Measurements from ENCODE around the gene MED12L.
A peak's percentile ranks its signal among the peaks of the same experiment; 100 is the strongest.
"Not testable (repeated sequence)": the region's sequence is repeated elsewhere in the genome, so short reads cannot be mapped to it uniquely, and the experiment has no call there.

MED12L gene

GRCh38 chr3:151227807-151228665, 142.6 kb downstream of the MED12L start:
- peak; percentile 87 for DNase-seq (ENCODE audit: low read depth, low spot score)
- in situ Hi-C loops (cut with HindIII; ENCODE audit: low sequenced_read_pairs) = no loop called here
- no peak overlapping the region for H3K4me3 ChIP-seq (ENCODE audit: low read depth, low read length)
- TF ChIP-seq CTCF (IDR thresholded peaks at IDR 0.05; ENCODE audit: low read depth, low read length) = peak; percentile 89

DNA sequence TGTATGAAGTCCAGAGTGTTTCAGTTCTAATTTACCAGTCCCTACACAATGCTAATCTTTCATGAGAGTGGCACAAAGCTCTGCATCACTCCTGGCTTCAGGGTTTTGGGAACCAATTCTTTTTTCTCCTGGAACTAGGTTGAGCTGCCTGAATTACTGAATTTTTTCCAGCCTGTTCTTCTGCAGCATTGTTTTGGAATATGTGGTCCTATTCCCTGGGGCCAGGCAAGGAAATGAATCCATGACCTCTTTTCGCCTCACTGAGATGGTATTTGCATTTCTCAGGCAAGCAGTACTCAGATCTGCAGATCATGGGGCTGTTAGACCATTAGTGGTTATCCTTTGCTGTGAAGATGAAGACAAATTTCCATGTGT, 143.2 kb downstream of the MED12L start:
- DNase-seq (ENCODE audit: low read depth, low spot score) = peak; percentile 75
- H3K4me3 ChIP-seq (ENCODE audit: low read depth, low read length) = no peak overlapping the region
- TF ChIP-seq CTCF (IDR thresholded peaks at IDR 0.05; ENCODE audit: low read depth, low read length) = no peak
- in situ Hi-C loops (cut with HindIII; ENCODE audit: low sequenced_read_pairs) = no loop called here

DNA sequence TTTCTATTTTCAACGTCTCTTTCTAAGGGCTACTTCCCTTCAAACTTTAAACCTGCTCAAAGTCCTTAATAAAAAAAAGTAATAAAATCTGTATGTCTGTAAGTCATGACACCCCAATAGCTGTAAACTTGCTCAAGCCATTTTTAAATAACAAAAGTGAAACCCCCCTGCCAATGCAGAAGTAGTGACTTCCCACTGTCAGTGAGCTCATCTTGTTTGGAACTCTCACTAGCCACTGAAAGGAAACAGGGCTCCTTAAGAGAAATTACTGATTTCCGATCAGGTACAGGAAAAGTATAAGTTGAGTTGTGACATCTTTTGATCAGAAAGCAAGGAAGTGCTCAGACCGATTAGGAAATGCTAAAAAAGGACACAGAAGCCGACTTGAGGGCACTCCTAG, 145.2 kb downstream of the MED12L start:
- no peak for DNase-seq (ENCODE audit: low read depth, low spot score)
- H3K4me3 ChIP-seq (ENCODE audit: low read depth, low read length) = no peak overlapping the region
- in situ Hi-C loops (cut with HindIII; ENCODE audit: low sequenced_read_pairs) = no loop called here
- TF ChIP-seq CTCF (IDR thresholded peaks at IDR 0.05; ENCODE audit: low read depth, low read length) = no peak

DNA sequence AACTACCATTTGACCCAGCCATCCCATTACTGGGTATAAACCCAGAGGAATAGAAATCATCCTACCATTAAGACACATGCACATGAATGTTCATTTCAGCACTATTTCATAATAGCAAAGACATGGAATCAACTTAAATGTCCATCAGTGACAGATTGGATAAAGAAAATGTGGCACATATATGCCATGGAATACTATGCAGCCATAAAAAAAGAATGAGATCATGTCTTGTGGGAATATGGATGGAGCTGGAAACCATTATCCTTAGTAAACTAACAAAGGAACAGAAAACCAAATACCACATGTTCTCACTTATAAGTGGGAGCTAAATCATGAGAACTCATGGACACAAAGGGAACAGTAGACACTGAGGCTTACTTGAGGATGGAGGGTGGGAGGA, 146.9 kb downstream of the MED12L start:
- in situ Hi-C loops (cut with HindIII; ENCODE audit: low sequenced_read_pairs); H3K4me3 ChIP-seq (ENCODE audit: low read depth, low read length); DNase-seq (ENCODE audit: low read depth, low spot score): not testable (repeated sequence)

GRCh38 chr3:151232991-151233390, 147.5 kb downstream of the MED12L start:
- in situ Hi-C loops (cut with HindIII; ENCODE audit: low sequenced_read_pairs) = no loop called here
- DNase-seq (ENCODE audit: low read depth, low spot score) = no peak
- TF ChIP-seq CTCF (IDR thresholded peaks at IDR 0.05; ENCODE audit: low read depth, low read length) = no peak
- H3K4me3 ChIP-seq (ENCODE audit: low read depth, low read length) = no peak overlapping the region

DNA sequence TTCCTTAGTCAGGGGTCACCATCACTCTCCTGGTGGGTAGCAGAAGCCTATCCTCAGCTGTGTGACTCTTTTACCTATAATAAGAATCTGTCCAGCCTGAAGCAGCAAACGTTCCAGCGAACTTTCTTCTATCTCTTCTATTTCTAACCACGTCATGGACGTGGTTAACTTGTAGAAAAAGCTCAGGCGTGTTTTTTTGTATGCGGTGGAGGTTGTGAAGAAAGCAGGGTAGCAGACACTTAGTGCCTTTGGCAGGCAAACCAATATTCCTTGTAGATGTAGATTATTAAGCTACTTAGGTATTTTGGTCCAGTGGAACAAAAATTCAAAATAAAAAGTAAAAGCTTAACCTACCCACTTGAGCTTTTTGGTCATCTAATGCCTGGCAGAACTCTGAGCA, 149.4 kb downstream of the MED12L start:
- no peak for DNase-seq (ENCODE audit: low read depth, low spot score)
- in situ Hi-C loops (cut with HindIII; ENCODE audit: low sequenced_read_pairs) = no loop called here
- no peak for TF ChIP-seq CTCF (IDR thresholded peaks at IDR 0.05; ENCODE audit: low read depth, low read length)
- no peak overlapping the region for H3K4me3 ChIP-seq (ENCODE audit: low read depth, low read length)

DNA sequence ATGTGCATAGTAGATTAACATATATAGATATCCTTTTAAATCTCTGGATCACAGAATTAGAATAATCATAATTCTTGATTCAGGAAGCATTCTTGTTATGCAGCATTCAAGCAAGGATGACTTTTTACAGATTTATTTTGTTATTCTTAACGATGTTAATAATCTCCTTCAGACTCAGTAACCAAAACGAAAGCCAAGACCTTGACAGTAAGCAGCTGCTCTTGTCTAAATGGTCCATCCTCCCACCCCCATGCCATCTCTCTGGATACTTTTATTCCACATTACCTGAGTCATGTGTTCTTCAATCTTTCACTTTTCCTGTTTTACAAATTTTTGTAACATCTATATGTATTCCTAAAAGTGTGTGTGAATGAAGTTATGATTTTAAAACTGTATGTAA, 150.9 kb downstream of the MED12L start:
- no peak for DNase-seq (ENCODE audit: low read depth, low spot score)
- in situ Hi-C loops (cut with HindIII; ENCODE audit: low sequenced_read_pairs) = no loop called here
- H3K4me3 ChIP-seq (ENCODE audit: low read depth, low read length) = no peak overlapping the region
- no peak for TF ChIP-seq CTCF (IDR thresholded peaks at IDR 0.05; ENCODE audit: low read depth, low read length)

Data from astrocyte of the spinal cord (primary cell).